NCI-H2227 (cell line): ENCODE measurements around the gene TCEA3.

ENCODE experiments used
- DNase-seq: peaks from one replicate; lab custom pipeline; 2025; ENCODE audit not compliant: unreplicated experiment; lab: John Stamatoyannopoulos, UW

The TCEA3 gene

GRCh38 chr1:23448846-23449245 is 24.3 kb upstream of the TCEA3 start:
- DNase-seq: no peak

- no peak for DNase-seq
Measured at GRCh38 chr1:23446661-23447310, 22.2 kb upstream of the TCEA3 start.

- no peak for DNase-seq
Measured at GRCh38 chr1:23444596-23445390, 20.2 kb upstream of the TCEA3 start.

GRCh38 chr1:23444104-23444533 is 19.6 kb upstream of the TCEA3 start:
- no peak for DNase-seq

GRCh38 chr1:23442751-23443150 is 18.2 kb upstream of the TCEA3 start:
- DNase-seq: no peak

GRCh38 chr1:23441446-23442148 is 17.0 kb upstream of the TCEA3 start:
- no peak for DNase-seq

- no peak for DNase-seq
Measured at GRCh38 chr1:23438545-23438944, 14.0 kb upstream of the TCEA3 start.

- DNase-seq: no peak
Measured at GRCh38 chr1:23437355-23437664, 12.8 kb upstream of the TCEA3 start.

- no peak for DNase-seq
Measured at GRCh38 chr1:23436520-23437354, 12.2 kb upstream of the TCEA3 start.

- DNase-seq: no peak
Measured at GRCh38 chr1:23434260-23434775, 9.8 kb upstream of the TCEA3 start.

GRCh38 chr1:23433122-23433521 is 8.6 kb upstream of the TCEA3 start:
- DNase-seq: no peak

GRCh38 chr1:23431431-23431830 is 6.9 kb upstream of the TCEA3 start:
- no peak for DNase-seq

GRCh38 chr1:23430803-23431202 is 6.3 kb upstream of the TCEA3 start:
- no peak for DNase-seq

- DNase-seq: no peak
Measured at GRCh38 chr1:23428136-23428905, 3.8 kb upstream of the TCEA3 start.

- no peak for DNase-seq
Measured at GRCh38 chr1:23427550-23427949, 3.0 kb upstream of the TCEA3 start.

GRCh38 chr1:23426828-23427227 is 2.3 kb upstream of the TCEA3 start:
- no peak for DNase-seq

GRCh38 chr1:23425193-23425494 is 596 bp upstream of the TCEA3 start:
- DNase-seq: no peak

GRCh38 chr1:23423415-23424292 is 894 bp downstream of the TCEA3 start:
- DNase-seq: peak; percentile 46

GRCh38 chr1:23422941-23423340 is 1.6 kb downstream of the TCEA3 start:
- no peak for DNase-seq
